Stimulated activated CD4-positive, alpha-beta T cell treated with anti-CD3 and anti-CD28 coated beads, Interleukin-15, amount 100 ng/mL, for 48 hours (primary cell): ENCODE measurements around the gene TMEM168.
"Not testable (repeated sequence)": the region's sequence is repeated elsewhere in the genome, so short reads cannot be mapped to it uniquely, and the experiment has no call there.

Source experiments
- DNase-seq, 2 donors: peaks; one replicate each; pipeline ENCODE4 v3.0.0-alpha.2; 2020; ENCODE audit warnings: low read depth in 2 of 2

TMEM168 gene

GRCh38 chr7:112779667-112780066 is 10.5 kb downstream of the TMEM168 start:
- DNase-seq = no peak

DNA sequence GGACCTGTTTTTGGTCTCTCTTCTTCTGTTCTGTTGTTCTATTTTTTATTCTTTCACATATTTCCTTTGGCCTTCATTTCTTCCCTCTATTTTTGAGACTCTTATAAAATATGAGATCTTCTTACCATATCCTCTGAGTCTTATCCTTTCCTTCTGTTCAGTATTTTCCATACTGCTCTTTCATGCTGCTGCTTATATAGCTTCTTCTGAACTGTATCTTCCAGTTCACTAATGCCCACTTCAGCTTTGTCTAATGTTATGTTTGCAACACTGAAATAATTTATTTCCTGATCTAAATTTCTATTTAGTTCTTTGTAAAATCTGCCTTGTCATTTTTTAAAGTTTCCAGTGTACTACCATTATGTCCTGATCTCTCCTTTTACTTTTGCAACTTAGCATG is 12.8 kb downstream of the TMEM168 start:
- DNase-seq = no peak

GRCh38 chr7:112771166-112771565 is 19.0 kb downstream of the TMEM168 start:
- DNase-seq = no peak

DNA sequence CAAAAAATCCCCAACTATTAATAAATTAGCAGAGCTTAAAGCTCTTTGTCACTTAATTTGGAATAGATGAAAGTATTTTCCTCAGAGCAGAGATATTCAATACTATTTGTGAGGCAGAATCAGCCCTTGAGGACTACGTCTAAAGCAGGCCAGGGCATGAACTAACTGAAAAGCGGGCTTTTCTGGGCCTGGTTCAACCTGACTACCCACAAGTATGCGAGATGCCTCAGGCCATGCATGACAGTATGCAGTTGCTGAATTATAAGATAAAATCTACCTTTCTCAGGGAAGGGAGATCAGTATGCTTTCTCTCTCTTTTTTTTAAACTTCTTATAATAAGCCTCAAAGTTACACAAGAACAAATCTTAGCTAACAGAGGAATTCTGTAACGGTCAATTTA is 20.1 kb downstream of the TMEM168 start:
- DNase-seq = no peak

GRCh38 chr7:112765105-112765504 is 25.1 kb downstream of the TMEM168 start:
- no peak for DNase-seq

DNA sequence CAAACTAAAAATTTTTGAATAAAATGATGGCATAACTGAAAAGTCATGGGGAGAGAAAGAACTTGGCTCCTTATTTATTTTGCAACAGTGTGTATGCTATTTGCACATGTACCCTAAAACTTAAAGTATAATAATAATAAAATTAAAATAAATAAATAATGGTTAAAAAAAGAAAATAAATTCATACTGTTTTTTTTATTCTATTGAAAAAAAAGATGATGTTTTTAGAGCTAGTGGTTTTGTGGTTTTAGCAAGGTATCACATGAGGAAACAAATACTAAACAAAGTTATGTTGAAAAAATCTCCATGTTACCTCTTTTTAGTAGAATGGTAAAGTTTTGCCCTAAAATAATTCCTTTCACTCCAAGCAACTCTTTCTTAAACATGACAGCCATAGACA is 26.2 kb downstream of the TMEM168 start:
- no peak for DNase-seq

- no peak for DNase-seq
These were observed 26.9 kb downstream of the TMEM168 start for GRCh38 chr7:112763298-112763697.

GRCh38 chr7:112759905-112760304 is 30.3 kb downstream of the TMEM168 start:
- no peak for DNase-seq

DNA sequence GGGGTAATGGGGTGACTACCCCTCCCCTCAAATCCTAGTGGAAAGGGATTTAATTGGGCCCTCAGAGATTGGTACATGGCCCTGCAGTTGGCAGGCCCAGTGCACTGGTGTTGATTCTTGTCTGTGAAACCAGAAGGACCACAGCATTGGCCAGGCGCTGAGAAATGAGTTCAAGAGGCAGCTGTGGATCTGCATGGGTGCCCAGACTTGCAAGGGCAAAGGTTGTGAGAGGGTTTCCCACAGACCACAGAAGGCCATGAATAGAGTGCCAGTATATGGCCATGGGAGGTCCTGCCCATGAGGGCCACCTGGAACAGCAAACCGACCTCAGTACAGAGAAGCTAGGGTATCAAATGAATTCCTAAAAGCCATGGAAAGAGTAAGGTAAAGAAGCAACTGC is 32.9 kb downstream of the TMEM168 start:
- no peak for DNase-seq

DNA sequence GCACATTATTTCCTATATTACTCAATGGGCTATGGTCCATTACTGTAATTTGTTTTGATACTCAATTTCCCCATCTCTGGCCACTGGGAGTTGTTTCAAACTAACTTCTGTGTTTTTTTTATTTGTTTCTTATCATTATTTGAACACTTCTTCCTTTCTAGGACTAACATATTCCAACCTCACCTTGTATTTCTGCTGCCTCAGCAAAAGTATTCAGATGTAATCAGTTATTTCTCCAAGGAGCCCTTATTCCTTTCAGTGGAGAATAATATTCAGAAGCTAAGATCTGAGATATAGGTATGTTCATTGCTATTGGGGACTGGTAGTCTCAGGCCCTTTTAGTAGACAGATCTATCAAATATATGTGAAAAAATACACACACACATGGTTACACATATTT is 36.9 kb downstream of the TMEM168 start:
- no peak for DNase-seq

DNA sequence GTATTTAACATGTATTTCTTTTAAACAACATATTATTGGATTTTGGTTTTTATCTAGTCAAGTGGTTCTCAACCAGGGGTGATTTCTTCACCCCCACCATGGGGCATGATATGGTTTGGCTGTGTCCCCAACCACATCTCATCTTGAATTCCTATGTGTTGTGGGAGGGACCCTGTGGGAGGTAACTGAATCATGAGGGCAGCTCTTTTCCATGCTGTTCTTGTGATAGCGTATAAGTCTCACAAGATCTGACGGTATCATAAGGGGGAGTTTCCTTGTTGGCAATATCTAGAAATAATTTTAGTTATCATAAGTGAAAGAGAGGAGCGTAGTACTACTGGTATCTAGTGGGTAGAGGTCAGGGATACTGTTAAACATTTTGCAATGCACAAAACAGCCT is 37.6 kb downstream of the TMEM168 start:
- DNase-seq = no peak

- no peak for DNase-seq
These were observed 40.4 kb downstream of the TMEM168 start for GRCh38 chr7:112749775-112750174.

GRCh38 chr7:112748381-112748780 is 41.8 kb downstream of the TMEM168 start:
- no peak for DNase-seq

DNA sequence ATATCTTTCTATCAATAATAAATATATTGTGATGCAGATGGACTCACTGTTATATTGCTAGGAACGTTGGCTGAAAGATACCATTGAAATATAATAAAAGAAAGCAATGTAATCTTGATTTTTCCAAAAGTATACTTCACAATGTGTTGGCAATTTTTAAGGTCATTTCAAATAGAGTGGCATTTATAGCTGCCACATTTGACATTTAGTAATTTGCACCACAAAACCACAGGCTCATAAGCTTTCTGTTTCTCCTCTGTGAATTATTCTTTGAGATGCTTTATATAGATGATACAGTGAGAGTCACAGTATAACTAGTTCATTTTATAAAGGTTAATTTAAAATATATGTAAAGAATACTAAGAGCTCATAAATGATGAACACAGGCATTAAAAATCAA is 44.6 kb downstream of the TMEM168 start:
- no peak for DNase-seq

DNA sequence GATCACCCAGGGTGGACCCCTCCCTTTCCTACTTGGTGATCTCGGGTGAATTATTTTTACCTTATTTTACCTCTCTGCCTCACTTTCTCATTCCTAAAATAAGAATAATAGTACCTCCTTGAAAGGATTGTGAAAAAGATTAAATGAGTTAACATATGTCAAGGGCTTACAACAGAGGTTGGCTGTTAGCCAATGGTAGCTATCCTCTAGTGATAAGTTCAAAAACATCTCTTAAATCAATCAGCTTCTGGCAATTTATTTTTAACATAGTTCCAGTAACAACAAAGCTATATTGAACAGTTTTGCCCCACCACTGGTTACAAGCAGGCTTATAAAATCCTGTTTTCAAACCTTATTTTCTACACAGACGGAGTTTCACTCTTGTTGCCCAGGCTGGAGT is 45.4 kb downstream of the TMEM168 start:
- DNase-seq = no peak

DNA sequence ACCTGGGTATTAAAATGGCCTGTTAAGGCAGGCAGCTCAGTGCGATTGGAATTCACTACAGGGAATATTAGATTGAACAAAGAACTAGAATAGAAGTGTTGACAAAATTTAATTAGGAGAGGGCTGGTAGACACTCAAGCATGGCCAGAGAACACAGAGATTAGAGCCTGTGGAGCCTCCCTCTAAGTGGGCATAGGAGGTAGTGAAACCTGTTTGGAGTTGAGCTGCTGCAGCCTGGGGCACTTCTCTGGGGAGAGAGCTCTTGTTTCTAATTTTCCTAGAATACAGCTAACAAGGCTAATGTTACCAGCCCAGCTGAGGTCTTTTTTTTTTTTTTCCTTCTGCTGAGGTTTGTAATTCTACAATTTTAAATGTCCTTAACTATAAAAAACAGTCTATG is 46.4 kb downstream of the TMEM168 start:
- DNase-seq = no peak

GRCh38 chr7:112740667-112741066 is 49.5 kb downstream of the TMEM168 start:
- DNase-seq = no peak

DNA sequence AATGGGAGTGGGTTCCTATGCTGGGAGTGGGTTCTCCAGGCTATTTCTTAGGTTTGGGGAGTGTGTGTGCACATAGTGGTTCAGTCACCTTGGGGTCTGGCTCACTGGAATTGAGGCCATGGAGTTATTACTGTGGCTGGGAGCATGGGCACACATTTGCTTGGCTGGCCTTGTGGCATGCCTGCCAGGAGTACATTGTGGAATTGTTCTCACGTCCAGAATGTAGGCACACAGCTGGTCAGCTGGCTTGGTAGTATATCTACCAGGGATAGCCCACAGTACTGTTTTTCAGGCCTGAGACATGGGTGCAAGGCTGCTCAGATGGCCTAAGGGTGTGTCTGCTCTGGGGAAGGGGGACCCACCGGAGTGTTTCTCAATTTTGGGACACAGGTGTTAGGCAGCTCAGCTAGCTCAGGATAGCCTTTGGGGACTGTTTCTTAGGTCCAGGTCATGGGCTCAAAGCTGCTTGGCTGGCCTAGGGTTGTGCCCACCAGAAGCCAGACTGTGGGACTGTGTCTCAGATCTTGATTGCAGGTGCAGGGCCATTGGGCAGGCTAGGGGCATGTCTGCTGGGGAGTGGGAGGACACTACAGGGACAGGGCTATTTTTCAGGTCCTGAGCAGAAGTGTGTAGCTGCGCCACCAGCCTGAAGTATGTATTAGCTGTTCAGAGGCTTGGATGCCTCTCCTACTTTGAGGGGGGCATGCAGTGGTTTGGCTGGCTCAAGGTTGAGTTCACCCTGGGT is 50.6 kb downstream of the TMEM168 start:
- no peak for DNase-seq

- DNase-seq = no peak
These were observed 54.9 kb downstream of the TMEM168 start for GRCh38 chr7:112735261-112735660.

GRCh38 chr7:112731324-112731723 is 58.9 kb downstream of the TMEM168 start:
- DNase-seq = not testable (repeated sequence)

DNA sequence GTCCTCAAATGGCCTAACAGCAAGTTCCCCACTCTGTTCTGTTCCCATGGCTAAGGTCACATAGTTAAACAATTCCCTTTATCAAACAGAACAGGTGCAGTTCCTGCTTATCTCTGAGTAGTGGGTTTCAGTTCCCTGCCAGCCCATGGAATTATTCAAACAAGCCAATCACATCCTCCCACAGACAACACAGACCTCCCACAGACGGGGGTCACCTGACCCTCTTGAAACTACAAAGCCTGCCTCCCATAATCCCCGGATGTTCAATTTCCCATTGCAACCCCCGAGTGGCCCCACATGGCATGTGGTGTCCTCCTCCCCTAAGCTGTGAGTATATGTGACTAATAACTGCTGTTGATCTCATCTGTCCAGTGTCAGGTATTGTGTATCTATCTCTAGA is 64.1 kb downstream of the TMEM168 start:
- no peak for DNase-seq

DNA sequence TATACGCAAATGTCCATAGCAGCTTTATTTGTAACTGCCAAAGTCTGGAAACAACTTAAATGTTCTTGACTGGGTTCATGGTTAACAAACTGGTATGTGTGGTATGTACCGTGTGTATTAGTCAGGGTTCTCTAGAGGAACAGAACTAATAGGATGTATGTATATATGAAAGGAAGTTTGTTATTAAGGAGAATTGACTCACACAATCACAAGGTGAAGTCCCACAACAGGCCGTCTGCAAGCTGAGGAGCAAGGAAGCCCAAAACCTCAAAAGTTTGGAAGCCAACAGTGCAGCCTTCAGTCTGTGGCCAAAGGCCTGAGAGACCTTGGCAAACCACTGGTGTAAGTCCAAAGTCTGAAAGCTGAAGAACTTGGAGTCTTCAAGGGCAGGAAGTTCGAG is 66.8 kb downstream of the TMEM168 start:
- no peak for DNase-seq

- DNase-seq = no peak
These were observed 68.8 kb downstream of the TMEM168 start for GRCh38 chr7:112721366-112721765.

DNA sequence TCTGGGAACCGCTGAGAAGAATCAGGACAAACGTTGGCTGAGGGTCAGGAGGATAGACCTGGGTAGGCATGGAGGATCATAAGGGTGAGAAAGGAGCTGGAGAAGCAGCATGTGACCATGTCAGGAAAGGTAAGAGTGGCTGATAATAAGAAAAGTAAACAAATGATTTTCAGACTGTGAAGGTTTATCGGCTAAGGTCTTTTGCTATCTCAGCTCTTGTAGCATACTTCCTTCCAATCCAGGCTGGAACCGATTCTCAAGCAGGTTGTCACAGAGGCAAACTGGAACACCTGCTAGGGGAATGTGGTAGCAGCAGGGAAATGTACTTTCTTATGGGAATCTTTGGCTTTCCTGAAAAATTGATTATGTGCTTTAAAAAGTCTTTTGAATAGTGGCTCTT is 74.7 kb downstream of the TMEM168 start:
- no peak for DNase-seq
